GM19397 (cell line): Measurements from ENCODE around the gene PDE4B.
"Not testable (repeated sequence)": the region's sequence is repeated elsewhere in the genome, so short reads cannot be mapped to it uniquely, and the experiment has no call there.

ENCODE experiments used
- ATAC-seq: cut with Tn5 transposase; IDR thresholded peaks from one replicate; pipeline ENCODE4 v1.9.1; 2021; ENCODE audit warnings: mild to moderate bottlenecking, moderate library complexity; ENCODE audit not compliant: unreplicated experiment

PDE4B gene

GRCh38 chr1:65949230-65949626, 156.5 kb downstream of the PDE4B start:
- no peak for ATAC-seq

GRCh38 chr1:65949933-65950332, 157.2 kb downstream of the PDE4B start:
- no peak for ATAC-seq

GRCh38 chr1:65952696-65953095, 160.0 kb downstream of the PDE4B start:
- ATAC-seq, result no peak

- ATAC-seq, result no peak
Measured at GRCh38 chr1:65953170-65953569, 160.5 kb downstream of the PDE4B start.

- ATAC-seq, result no peak
Measured at GRCh38 chr1:65955071-65955470, 162.4 kb downstream of the PDE4B start.

DNA sequence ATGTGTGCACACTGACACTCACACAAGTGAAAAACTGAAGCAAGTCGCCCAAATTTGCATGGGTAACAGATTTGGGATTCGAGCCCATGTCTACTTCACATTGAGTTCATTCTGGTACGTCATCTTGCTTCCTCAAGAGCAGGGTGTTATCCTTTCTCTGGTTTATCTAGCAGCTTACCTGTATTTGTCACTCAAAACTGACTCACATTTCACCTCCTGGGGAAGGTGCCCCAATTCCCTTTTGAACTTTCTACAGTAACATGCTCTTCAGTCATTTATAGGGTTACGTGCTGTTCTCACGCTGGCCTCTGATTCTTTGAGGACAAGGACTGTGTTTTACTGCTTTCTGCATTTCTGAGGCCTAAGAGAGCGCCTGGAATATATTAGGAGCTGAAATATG, 162.8 kb downstream of the PDE4B start:
- ATAC-seq, result no peak

DNA sequence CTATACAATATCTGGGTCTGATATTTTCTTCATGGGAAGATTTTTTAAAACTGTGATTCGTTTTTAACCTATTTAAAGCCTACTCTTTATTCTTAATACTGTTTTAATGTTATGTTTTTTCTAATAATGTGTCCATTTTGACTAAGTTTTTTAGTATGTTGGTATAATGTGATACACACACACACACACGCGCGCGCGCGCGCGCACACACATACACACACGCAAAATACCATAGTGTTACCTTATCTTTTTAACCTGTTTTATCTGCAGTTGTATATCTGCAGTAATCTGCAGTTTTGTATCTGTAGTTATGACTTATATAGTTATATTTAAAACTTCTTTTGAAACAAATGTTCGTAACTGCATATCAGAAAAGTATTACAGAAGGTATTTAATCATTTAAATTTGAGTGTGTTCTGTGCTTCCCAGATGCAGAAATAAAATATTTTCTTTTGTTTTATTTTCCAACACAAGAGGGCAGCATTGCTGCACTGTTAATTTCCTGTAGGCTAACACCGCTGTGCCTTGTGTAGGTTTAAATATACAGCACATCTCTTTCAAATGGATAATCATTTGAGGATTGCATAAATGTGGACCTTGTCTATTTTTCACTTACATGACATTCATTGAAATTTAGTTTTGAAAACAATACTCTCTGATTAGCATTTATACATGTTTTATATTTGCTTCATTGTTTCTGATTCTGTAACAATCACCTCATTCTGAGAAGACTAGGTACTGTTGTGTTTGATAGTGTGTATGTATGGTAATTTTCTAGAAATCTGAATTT, 166.1 kb downstream of the PDE4B start:
- ATAC-seq, result no peak

GRCh38 chr1:65959896-65960567, 167.3 kb downstream of the PDE4B start:
- no peak for ATAC-seq

DNA sequence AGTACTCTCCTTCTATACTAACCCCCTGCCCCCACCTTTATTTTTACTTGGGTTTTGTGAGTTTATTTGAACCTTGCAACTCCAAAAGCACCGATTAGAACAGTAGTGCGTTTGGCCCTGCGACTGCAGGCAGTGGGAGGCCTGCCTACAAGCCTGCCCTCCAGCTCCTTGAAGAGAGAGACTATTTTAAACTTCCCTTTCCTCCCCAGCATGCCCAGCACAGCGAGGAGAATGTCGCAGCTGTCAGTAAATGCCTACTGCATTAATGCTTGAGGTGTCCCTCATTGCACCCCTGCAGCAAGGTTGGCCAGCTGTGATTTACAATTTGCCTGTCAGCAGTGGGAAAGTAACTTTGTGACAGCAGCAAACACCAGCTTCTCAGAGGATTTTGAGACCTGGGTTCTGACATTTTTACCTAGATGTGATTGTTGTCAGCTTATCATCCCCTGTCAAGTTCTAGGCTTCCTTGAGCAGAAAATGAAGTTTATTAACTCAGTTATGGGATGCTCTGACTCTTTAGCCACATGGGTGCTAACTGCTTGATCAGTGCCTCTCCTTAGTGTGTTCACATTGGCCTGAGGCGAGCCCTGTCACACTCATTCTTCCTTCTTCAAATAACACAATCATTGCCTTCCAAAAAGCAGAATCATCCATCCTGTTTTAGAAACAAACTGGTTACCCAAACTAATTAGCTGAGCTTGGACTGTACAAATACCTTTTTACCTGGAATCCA, 170.6 kb downstream of the PDE4B start:
- no peak for ATAC-seq

DNA sequence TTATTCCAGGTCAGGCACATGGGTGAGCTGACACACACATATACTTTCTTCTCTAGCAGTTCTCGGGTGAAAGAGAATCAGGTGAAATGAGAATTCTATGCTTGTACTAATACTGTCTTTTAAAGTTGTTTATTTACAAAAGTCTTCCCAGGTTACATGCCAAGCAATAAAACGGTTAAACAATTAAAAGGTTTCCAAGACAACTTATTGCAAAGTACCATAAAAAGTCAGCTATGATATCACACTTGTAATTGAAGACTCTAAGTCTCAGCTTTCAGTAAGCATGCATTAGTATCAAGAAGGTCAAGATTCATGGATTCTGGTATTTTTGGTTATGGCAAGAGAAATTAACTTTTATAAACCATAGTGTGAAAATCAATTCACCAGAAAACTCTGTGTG, 171.4 kb downstream of the PDE4B start:
- ATAC-seq, result no peak

DNA sequence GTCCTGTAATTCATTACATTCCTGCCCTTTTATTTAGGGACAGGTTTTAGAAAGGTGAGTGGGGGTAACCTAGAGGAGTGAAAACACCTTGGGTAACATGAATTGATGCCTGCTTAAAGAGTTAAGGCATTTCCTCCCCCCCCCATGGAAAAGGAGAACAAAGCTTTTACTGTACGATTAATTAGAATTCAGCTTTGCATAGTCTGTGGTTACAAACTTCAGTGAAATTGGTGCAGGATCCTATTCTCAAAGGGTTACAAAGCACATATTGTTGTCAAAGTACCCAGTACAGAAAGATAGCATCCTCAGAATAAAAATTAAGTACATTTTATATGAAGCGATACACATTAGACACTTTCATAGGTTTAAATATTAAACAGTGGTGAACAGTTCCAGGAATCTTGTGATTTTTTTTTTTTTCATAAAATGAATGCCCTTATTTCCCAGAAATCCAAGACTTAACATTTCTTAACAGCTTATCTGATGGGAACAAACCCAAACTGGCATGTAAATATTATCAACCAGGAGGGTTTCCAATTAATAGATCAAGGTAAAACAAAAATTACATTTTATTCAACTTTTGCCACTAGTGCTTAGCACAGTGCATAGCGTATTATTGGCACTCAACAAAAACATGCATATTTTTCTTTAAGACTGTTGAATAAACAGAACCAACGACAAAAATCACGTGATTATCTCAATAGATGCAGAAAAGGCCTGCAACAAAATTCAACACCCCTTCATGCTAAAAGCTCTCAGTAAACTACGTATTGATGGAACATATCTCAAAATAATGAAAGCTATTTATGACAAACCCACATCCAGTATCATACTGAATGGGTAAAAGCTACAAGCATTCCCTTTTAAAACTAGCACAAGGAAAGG, 172.7 kb downstream of the PDE4B start:
- no peak for ATAC-seq

GRCh38 chr1:65967492-65967891, 174.8 kb downstream of the PDE4B start:
- not testable (repeated sequence) for ATAC-seq

- no peak for ATAC-seq
Measured at GRCh38 chr1:65971547-65971946, 178.9 kb downstream of the PDE4B start.

DNA sequence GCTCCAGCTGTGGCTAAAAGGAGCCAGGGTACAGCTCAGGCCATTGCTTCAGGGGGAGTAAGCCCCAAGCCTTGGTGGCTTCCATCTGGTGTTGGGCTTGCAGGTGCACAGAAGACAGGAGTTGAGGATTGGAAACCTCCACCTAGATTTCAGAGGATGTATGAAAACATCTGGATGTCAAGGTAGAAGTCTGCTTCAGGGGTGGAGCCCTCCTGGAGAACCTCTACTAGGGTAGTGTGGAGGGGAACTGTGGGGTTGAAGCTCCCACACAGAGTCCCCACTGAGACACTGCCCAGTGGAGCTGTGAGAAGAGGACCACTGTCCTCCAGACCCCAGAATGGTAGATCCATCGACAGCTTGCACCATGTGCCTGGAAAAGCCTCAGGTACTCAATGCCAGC, 183.0 kb downstream of the PDE4B start:
- no peak for ATAC-seq

GRCh38 chr1:65979136-65980044, 186.7 kb downstream of the PDE4B start:
- ATAC-seq, result no peak

DNA sequence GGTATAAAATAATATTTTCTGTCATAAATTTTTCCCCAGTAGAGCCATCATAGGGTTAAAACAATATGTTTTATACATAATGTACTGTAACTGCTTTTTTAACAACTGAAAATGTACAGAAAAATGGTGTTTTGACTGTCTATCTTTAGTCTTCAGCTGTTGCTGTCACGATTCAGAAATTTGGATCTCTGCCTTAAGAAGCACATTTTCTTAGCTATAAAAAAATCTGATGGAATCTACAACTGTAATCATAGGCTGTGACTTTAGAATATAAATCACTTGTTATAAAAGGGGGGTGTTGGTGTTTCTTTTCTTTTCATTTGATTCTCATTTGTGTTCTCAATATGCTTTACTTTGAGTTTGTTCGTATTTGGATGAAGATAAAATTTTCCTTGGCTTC, 187.5 kb downstream of the PDE4B start:
- ATAC-seq, result no peak

GRCh38 chr1:65983500-65983899, 190.8 kb downstream of the PDE4B start:
- no peak for ATAC-seq

DNA sequence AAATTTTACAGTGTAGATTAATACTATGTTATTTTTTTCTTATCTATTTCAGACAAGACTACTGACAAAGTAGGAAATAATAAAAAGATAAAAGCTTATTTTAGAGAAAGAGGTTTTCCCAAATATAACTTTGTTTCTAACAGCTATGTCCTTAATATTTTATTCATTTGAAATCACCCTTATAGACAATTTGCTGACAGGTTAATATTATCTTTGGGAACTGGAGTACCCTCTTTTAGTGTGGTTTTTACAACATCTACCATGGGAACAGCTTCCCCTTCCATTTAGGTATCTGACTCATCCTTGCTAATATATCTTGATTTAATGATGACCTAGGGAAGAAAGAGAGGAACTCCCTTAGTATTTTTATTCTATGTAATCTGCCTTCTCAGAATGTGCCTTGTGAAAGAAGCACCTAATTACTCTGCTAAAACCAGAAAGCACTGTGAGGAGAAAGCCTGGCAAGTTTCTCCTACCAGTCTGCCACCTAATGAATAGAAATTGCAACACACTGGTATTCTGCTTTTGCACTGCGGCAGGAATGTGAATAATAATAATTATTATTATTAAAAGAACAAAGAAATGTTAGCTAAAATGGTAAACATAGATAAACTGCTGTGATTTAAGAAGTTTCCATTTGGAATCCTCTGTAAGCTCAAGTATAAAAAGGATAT, 192.8 kb downstream of the PDE4B start:
- ATAC-seq, result no peak

DNA sequence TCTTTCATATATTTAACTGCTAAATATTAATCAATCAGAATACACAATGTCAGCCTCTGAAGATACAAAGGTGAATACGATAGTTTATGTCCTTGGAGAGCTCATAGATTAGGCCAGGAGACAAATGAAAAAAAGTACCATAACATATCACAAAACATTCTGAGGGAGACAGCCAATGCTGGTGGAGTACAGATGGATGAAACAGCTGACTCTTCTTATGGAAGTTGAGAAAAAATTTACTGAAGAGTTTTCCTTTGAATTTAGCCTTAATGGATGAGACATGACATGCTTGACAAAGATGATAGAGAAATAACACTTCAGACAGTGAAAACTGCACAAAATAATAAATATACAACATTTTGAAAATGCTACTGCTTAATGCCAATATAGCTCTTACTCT, 193.5 kb downstream of the PDE4B start:
- ATAC-seq, result no peak
